Smooth muscle cell (in vitro differentiated cells): ENCODE measurements around the gene PSPC1. TPM values are rescaled to one million over a fixed set of nuclear protein-coding genes. Genes with fewer than 3 reads are reported as not detected.

Source experiments
- DNase-seq: peaks from one replicate; lab custom pipeline; 2025; ENCODE audit not compliant: unreplicated experiment; lab: John Stamatoyannopoulos, UW
- H2AFZ ChIP-seq: fragments of 200-600 bp; sonication (generic); 2 replicates; pipeline ENCODE4 v1.6.0; 2016; ENCODE audit warnings: antibody characterized with exemption, low read depth, mild to moderate bottlenecking
- H3F3A ChIP-seq: fragments of 200-600 bp; sonication (generic); 2 replicates; pipeline ENCODE4 v1.6.0; 2017; ENCODE audit warnings: antibody characterized with exemption, low read depth
- H3K27ac ChIP-seq: fragments of 200-600 bp; sonication (generic); 2 replicates; pipeline ENCODE4 v1.5.1; 2016; ENCODE audit warnings: low read depth, mild to moderate bottlenecking
- H3K27me3 ChIP-seq: fragments of 200-600 bp; sonication (generic); 2 replicates; pipeline ENCODE4 v1.6.1; 2016; ENCODE audit warnings: low read depth, mild to moderate bottlenecking
- H3K36me3 ChIP-seq: fragments of 200-600 bp; sonication (generic); 2 replicates; pipeline ENCODE4 v1.5.1; 2016; ENCODE audit warnings: low read depth
- H3K4me1 ChIP-seq: fragments of 200-600 bp; sonication (generic); 2 replicates; pipeline ENCODE4 v1.5.1; 2016; ENCODE audit warnings: low read depth
- H3K4me2 ChIP-seq: fragments of 200-600 bp; sonication (generic); 2 replicates; pipeline ENCODE4 v1.6.0; 2016; ENCODE audit warnings: mild to moderate bottlenecking
- H3K4me3 ChIP-seq: fragments of 200-600 bp; sonication (generic); 2 replicates; pipeline ENCODE4 v1.5.1; 2016; ENCODE audit warnings: mild to moderate bottlenecking
- H3K79me2 ChIP-seq: fragments of 200-600 bp; sonication (generic); 2 replicates; pipeline ENCODE4 v1.6.0; 2016; ENCODE audit warnings: low read depth, mild to moderate bottlenecking
- H3K9ac ChIP-seq: fragments of 200-600 bp; sonication (generic); 2 replicates; pipeline ENCODE4 v1.6.0; 2016; ENCODE audit warnings: low read depth
- H3K9me3 ChIP-seq: fragments of 200-600 bp; sonication (generic); replicated peaks from 2 replicates; pipeline ENCODE4 v1.5.1; 2016; ENCODE audit warnings: low read depth
- H4K20me1 ChIP-seq: fragments of 200-600 bp; sonication (generic); 2 replicates; pipeline ENCODE4 v1.6.0; 2016; ENCODE audit warnings: low read depth
- WGBS: methylation state at CpG from one replicate; pipeline ENCODE4 v1.1.7; 2016; ENCODE audit warnings: low lambda C conversion rate; 5-methylcytosine and 5-hydroxymethylcytosine counted together
- polyA plus RNA-seq: library from polyadenylated mRNA; unstranded; fragments of >200 nt; fragmentation: Nextera tagmentation; extraction: Ambion mirVana; gene quantifications from 2 replicates; pipeline ENCODE4 v1.2.1, GENCODE V29; 2016
- total RNA-seq: library from RNA; depleted of rRNA; stranded (reverse); fragments of >200 nt; gene quantifications from 2 replicates; pipeline ENCODE4 v1.2.3, GENCODE V29; 2014
- TF ChIP-seq, protein P1 (sequence below): fragments of 200-600 bp; sonication (generic); IDR thresholded peaks from 2 replicates; pipeline ENCODE4 v1.5.1; 2017; ENCODE audit warnings: borderline replicate concordance, mild to moderate bottlenecking, antibody characterized with exemption; ENCODE audit not compliant: insufficient read depth, poor library complexity, severe bottlenecking

The PSPC1 gene
- total and polyA plus RNA-seq, 2 experiments from 2014 or later: 7.9 to 22.8 TPM

DNA sequence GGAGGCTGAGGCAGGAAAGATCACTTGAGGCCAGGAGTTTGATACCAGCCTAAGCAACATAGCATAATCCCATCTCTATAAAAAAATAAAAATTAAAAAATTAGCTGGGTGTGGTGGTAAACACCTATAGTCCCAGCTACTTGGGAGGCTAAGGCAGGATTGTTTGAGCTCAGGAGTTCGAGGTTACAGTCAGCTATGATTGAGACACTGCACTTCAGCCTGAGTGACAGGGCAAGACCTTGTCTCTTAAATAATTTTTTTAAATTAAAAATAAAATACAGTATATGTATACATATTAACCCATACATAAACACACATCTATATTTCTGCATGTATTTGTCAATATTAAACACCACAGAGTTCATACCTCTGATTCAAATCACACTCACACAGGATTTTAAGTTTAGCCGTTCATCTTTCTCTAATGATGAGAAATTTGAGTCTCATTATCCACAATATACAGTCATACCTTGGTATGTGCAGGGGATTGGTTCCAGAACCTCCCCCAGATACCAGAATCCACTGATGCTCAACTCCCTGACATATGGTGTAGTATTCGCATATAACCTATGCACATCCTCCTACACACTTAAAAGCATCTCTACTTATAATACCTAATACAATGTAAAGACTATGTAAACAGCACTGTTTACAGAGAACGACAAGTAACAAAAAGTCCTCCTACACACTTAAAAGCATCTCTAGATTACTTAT is 44.7 kb downstream of the PSPC1 start:
- Histone ChIP-seq H3K79me2 (peaks cover 85% of the 10 kb centered on the region), H3K9me3 (no peaks in the 10 kb centered on the region), H3K9ac (no peak overlapping the region), H3K4me3 (no peak overlapping the region), H3K36me3 (peaks cover 14% of the 10 kb centered on the region), H3F3A (no peaks in the 10 kb centered on the region), H3K27ac (no peak overlapping the region), H2AFZ (no peak overlapping the region), H3K4me1 (no peaks in the 10 kb centered on the region), H4K20me1 (peaks cover 71% of the 10 kb centered on the region), H3K4me2 (no peak overlapping the region), H3K27me3 (no peaks in the 10 kb centered on the region)
- TF ChIP-seq, protein P1, sequence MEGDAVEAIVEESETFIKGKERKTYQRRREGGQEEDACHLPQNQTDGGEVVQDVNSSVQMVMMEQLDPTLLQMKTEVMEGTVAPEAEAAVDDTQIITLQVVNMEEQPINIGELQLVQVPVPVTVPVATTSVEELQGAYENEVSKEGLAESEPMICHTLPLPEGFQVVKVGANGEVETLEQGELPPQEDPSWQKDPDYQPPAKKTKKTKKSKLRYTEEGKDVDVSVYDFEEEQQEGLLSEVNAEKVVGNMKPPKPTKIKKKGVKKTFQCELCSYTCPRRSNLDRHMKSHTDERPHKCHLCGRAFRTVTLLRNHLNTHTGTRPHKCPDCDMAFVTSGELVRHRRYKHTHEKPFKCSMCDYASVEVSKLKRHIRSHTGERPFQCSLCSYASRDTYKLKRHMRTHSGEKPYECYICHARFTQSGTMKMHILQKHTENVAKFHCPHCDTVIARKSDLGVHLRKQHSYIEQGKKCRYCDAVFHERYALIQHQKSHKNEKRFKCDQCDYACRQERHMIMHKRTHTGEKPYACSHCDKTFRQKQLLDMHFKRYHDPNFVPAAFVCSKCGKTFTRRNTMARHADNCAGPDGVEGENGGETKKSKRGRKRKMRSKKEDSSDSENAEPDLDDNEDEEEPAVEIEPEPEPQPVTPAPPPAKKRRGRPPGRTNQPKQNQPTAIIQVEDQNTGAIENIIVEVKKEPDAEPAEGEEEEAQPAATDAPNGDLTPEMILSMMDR: no peak
- 93% methylated on average over 4 of the region's 4 CpGs for WGBS
- DNase-seq: no peak

DNA sequence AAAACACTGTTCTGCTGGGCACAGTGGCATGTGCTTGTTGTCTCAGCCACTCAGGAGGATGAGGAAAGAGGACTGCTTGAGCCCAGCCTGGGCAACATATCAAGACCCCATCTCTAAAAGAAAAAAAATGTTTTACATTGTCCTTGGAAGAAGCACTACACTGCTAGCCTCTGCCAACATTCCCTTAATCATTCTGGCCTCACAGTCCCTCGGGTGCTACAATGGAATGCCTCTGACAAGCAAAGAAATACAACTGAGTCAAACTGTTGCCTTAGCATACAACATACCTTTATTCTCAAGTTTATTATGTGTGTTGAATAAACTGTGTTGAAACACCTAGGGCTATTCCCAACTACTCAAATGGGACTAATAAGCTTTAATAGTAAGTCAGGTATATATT is 56.1 kb downstream of the PSPC1 start:
- Histone ChIP-seq H3K27ac (no peak overlapping the region), H3K9me3 (no peaks in the 10 kb centered on the region), H3K27me3 (no peaks in the 10 kb centered on the region), H3F3A (no peaks in the 10 kb centered on the region), H3K4me1 (no peaks in the 10 kb centered on the region), H3K9ac (no peak overlapping the region), H4K20me1 (peaks cover 54% of the 10 kb centered on the region), H3K4me3 (no peak overlapping the region), H3K36me3 (peaks cover 10% of the 10 kb centered on the region), H2AFZ (no peak overlapping the region), H3K79me2 (peaks cover 43% of the 10 kb centered on the region), H3K4me2 (no peak overlapping the region)
- TF ChIP-seq, protein P1: no peak
- DNase-seq: no peak
- WGBS: 97% methylated on average over 1 of the region's 1 CpG

DNA sequence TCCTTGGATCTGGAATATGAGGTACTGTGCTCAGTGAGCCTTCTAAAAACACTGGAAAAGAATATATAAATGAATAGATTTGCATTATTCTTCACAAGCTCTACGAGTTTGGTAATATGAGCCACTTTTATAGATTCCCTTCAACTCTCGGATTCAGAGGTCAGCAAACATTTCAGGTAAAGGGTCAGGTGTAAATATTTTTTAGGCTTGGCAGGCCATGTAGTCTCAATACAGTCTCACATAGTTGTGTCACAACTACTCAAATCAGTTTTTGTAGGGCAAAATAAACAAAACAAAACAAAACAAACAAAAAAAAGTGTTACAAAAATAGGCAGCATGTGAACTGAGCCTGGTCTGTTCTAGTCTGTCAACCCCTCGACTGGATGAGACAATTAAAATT is 57.4 kb downstream of the PSPC1 start:
- TF ChIP-seq, protein P1: no peak
- Histone ChIP-seq H3K4me2 (no peak overlapping the region), H3K4me3 (no peak overlapping the region), H3K27me3 (no peaks in the 10 kb centered on the region), H3K9ac (no peak overlapping the region), H3K4me1 (no peaks in the 10 kb centered on the region), H3K79me2 (peaks cover 34% of the 10 kb centered on the region), H3K36me3 (peaks cover 10% of the 10 kb centered on the region), H3K27ac (no peak overlapping the region), H3F3A (no peaks in the 10 kb centered on the region), H2AFZ (no peak overlapping the region), H3K9me3 (no peaks in the 10 kb centered on the region), H4K20me1 (peaks cover 44% of the 10 kb centered on the region)
- DNase-seq: no peak
- WGBS: 98% methylated on average over 3 of the region's 3 CpGs

DNA sequence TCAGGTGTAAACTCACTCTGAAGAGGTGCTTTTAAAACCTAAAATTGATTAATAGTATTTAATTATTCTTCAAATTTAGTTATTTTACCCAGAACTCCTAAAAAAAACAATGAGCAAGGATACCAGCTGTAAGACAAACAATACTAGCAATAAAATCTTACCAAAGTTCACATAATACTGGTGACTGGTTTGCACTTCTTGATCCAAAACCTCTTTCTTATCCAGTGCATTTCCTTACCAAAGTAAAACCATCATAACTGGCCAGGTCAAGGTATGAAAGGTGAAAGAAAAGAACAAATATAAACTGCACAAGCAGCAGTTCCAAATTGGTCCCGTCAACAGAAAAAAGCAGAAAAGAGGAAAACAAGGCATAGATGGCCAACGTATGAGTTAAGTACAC is 62.7 kb downstream of the PSPC1 start:
- Histone ChIP-seq H3K4me1 (no peaks in the 10 kb centered on the region), H3K27me3 (no peaks in the 10 kb centered on the region), H3K36me3 (peaks cover 6% of the 10 kb centered on the region), H3K4me2 (no peak overlapping the region), H3F3A (no peaks in the 10 kb centered on the region), H3K79me2 (peaks cover 29% of the 10 kb centered on the region), H4K20me1 (peaks cover 23% of the 10 kb centered on the region), H2AFZ (no peak overlapping the region), H3K4me3 (no peak overlapping the region), H3K27ac (no peak overlapping the region), H3K9me3 (no peaks in the 10 kb centered on the region), H3K9ac (no peak overlapping the region)
- 94% methylated on average over 2 of the region's 2 CpGs for WGBS
- TF ChIP-seq, protein P1: no peak
- no peak for DNase-seq
